GM21447 (cell line): ENCODE measurements around the gene NGFR.

Experiments used
- ATAC-seq: cut with Tn5 transposase; IDR thresholded peaks from one replicate; pipeline ENCODE4 v1.9.1; 2021; ENCODE audit not compliant: unreplicated experiment

Gene NGFR, protein sequence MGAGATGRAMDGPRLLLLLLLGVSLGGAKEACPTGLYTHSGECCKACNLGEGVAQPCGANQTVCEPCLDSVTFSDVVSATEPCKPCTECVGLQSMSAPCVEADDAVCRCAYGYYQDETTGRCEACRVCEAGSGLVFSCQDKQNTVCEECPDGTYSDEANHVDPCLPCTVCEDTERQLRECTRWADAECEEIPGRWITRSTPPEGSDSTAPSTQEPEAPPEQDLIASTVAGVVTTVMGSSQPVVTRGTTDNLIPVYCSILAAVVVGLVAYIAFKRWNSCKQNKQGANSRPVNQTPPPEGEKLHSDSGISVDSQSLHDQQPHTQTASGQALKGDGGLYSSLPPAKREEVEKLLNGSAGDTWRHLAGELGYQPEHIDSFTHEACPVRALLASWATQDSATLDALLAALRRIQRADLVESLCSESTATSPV

DNA sequence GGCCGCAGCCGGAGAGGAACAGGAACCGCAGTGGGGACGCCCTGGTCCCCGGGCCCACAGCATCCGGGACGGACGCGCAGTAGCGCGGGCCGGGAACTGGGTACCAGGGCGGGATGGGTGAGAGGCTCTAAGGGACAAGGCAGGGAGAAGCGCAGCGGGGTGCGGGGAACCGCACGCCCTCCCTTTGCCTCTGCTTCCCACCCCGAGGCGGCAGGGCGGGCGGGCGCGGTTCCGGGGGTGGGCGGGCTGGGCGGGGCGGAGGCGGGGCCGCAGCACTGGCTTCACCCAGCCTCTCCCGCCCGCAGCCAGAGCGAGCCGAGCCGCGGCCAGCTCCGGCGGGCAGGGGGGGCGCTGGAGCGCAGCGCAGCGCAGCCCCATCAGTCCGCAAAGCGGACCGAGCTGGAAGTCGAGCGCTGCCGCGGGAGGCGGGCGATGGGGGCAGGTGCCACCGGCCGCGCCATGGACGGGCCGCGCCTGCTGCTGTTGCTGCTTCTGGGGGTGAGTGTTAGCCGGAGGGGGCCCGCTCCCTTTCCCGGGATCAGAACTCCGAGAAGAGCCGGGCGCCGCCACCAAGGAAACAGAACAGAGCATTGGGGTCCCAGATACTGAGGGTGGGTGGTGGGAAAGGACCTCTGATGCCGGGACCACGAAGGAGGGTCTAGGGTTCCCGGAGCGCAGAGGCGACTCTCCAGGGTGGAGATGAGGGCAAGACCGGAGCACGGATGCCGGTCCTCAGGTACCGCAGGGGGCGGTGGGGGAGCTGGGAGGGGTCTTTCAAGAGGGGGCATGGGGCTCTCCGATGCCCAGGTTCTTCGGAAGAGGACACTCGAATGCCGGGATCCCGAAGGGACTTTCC is at the start of gene NGFR:
NGFR (plus strand) TSS at position 308 of the 856 bp plus-strand sequence; CDS start at position 433, 125 bp downstream.
- no peak for ATAC-seq

DNA sequence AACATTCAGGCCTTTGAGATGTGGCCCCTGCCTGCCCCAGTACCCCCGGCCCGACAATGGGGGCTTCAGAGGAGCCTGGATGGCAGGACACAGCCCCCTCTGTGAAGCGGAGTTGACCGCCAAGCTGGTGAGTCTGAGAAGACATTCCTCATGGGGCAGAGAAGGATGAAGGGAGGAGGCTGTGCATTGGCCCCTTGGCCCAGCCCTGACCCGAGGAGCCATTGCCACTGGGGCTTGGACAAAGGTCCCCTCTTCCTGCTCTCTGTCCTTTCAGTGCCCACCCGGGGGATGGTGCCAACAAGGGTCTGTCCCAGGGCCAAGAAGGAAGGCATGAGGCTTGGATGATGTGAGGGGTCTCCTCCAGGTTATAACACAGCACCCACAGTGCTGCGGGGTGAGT is 49.5 kb upstream of the NGFR start:
- no peak for ATAC-seq

GRCh38 chr17:49447628-49448302 is 47.3 kb upstream of the NGFR start:
- no peak for ATAC-seq

DNA sequence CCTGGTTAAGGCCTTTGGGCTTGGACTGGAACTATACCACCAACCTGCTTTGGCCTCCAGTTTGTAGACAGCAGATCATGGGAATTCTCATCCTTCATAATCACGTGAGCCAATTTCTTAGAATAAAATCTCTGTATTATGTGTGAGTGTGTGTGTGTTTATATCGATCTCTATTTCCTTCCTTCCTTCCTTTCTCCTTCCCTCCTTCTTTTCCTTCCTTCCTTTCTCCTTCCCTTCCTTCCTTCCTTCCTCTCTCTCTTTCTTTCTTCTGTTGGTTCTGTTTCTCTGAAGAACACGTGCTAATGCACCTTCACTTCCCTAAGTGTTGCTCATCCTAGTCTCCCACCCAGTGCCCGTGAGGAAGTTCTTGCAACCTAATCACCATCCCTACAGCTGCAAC is 44.9 kb upstream of the NGFR start:
- no peak for ATAC-seq

- no peak for ATAC-seq
Observed at GRCh38 chr17:49450735-49451134, 44.4 kb upstream of the NGFR start.

DNA sequence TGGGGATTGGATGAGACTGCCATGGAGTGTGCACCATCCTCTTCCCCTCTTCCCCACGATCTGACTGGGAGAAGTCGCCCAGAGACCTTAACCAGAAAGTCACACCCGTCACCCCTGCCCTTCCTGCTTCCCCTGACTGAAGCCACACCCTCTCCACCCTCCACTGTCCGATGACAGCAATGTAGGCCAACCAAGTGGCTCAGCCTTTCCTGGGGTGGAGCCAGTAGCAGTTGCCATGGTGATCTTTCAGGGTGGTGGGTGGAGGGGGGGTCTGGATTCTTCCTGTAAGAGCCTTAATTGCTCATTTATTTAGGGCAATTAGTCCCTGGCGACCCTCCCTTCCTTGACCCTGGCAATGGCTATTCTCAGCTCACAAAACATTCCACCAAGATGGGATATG is 42.9 kb upstream of the NGFR start:
- ATAC-seq, result no peak

DNA sequence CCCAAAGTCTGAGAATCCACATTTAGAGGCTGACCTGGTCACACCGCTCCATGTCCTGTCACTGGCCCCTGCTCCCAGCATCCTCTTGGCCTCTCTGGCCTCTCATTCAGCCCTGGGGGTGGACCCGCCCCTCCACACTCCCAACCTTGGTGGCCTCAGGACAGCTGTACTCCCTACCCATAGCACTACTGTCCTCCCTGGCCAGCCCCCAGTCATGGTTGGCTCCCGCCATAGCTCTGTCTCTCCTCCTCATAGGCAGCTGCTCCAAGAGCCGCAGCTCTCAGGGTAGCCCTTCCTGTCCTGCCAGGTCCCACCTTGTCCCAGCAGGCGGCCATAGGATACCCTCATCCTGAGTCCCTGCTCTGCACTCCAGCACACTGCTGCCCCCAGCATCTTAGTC is 42.4 kb upstream of the NGFR start:
- ATAC-seq, result no peak

- ATAC-seq, result no peak
Observed at GRCh38 chr17:49454050-49454449, 41.0 kb upstream of the NGFR start.

DNA sequence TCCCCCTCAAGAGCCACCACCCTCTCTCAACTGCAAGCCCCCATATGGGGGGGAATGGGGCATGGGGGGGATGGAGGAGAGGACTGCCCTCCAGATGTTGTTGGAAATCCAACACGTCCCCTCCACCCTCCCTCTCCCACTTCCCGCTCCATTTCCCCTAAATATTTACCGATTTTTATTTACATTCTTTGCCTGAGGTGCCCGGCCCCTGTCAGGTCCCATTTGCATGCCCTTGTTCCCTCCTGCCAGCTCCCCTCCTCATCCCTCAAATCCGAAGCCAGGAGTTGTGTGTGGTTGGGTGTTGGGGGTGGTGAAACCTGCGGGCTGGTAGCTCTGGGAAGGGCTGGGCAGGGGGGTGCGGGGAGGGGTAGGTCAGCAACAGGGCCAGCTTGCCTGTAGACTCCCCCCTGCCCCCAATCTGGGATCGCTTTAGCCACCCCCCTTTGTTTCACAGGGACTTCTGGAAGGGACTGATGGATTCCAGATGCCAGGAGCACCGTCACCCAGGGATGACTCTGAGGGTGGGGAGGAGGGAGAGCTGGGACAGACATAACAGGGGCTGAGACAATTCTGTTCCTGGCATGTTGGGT is 39.7 kb upstream of the NGFR start:
- ATAC-seq, result no peak

DNA sequence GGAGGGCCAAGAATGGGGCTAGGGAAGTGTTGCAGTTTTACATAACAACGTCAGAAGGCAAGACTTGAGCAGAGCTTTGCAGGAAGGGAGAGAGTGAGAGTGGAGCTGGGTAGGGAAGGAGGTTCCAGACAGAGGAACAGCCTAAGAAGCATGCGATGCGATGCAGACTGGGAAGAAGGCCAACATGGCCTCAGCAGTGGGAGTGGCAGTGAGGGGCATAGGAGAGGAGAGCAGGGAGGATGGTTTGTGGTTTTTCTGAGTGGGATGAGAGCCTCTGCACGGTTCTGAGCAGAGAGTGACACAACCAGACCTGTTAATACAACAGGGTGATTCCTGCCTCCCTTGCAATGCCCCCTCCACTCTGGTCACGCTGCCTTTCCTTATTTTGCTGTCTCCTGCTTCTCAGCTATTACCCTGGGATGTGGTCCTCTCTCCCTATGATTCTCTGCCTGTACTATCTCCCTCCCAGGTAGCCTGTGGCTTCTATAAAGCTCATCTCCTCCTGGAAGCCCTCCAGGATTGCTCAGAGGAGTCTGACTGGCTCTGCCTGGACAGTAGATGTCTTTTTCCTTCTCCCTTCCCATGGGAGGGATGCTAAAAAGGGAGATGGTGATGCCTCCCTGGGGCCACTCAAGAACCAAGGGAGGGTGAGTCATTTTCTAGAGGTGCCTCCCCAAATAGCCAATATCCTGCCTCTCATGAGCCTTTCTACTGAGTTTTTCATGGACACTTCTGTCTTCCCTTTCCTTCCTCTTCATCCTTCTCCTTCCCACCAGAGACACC is 38.7 kb upstream of the NGFR start:
- no peak for ATAC-seq

- no peak for ATAC-seq
Observed at GRCh38 chr17:49457564-49458535, 37.2 kb upstream of the NGFR start.

DNA sequence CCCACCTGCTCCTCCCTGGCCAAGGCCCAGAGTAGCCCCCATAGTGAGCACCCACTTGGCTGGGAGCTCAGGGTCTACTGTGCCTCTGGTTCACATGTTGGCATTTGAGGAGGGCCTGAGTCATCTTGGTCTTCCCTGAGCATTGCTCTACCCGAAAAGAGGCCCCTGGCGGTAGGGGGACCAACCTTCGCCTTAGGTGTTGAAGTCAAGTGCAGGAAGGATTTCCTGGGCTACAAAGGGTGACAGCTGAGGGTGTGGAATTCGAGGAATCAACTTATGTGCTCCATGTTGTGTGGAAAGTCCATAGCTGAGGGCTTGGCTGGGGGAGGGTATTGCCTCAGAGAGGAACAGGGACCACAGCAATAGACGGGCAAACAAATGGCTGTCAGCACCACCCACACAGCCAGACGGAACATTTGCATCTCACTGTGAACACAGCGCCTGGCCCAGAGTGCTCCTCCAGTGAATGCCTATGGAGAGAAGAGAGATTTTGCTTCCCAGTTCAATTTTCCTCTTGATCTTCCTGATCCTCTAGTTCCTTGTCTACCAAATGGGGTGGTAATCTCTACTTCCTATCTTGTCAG is 35.6 kb upstream of the NGFR start:
- no peak for ATAC-seq

- no peak for ATAC-seq
Observed at GRCh38 chr17:49460401-49460800, 34.7 kb upstream of the NGFR start.

GRCh38 chr17:49461580-49461979 is 33.5 kb upstream of the NGFR start:
- ATAC-seq, result no peak

DNA sequence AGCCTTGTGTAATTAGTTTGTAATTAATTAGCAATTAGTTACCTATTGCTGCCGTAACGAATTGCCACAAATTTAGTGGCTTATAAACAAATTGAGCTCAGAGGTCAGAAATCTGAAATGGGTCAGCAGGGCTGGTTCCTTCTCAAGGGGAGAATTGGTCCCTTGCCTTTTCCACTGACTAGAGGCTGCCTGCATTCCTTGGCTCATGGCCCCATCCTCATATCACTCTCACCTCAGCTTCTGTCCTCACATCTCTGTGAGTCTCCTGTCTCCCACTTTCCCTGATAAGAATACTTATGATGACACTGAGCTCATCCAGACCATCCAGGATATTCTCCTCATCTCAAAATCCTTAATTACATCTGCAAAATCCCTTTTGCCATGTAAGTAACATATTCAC is 31.0 kb upstream of the NGFR start:
- no peak for ATAC-seq

- no peak for ATAC-seq
Observed at GRCh38 chr17:49465331-49465903, 29.7 kb upstream of the NGFR start.

- ATAC-seq, result no peak
Observed at GRCh38 chr17:49466436-49466835, 28.7 kb upstream of the NGFR start.

DNA sequence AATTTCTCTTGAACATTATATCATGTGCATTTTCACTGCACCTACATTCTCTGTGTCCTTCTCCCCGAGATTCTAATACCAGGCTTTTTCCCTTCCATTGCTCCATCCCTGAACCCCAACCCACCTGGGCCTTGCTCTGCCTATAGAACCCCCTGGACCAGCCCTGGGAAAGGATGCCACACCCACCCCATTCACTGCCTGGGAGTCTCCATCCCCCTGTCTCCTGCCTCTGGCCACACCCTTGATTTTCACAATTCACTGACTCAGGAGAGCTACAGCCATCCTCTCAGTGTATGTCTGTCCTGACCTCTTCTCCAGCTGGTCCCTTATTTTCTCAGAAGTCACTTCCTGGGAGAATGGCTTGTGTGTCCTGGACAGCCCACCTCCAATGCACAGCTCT is 27.9 kb upstream of the NGFR start:
- no peak for ATAC-seq
